GM19438 (cell line): ENCODE results near the gene SOX5.
"Not testable (repeated sequence)": the region's sequence is repeated elsewhere in the genome, so short reads cannot be mapped to it uniquely, and the experiment has no call there.

Source experiments
- ATAC-seq: cut with Tn5 transposase; IDR thresholded peaks from one replicate; pipeline ENCODE4 v1.9.1; 2021; ENCODE audit warnings: low read depth; ENCODE audit not compliant: unreplicated experiment

The SOX5 gene

DNA sequence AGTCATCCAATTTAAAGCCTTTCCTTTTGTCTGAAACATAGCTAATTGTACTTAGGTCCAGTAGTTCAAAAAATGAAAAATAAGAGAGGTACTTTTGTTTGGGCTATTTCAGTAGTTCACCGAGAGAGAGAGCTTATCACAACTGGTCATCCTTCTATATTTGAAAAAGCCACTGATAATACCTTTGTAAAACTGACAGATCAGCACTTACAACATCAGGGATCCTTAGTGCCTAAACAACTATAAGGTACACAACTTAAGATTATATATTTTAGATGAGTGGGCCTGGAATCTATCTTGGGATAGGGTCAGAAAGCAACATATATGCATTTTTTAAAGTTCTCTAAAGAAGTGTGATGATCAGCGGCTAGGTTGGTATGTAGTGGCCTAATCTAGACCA lies 97.9 kb downstream of the SOX5 start:
- ATAC-seq: no peak

DNA sequence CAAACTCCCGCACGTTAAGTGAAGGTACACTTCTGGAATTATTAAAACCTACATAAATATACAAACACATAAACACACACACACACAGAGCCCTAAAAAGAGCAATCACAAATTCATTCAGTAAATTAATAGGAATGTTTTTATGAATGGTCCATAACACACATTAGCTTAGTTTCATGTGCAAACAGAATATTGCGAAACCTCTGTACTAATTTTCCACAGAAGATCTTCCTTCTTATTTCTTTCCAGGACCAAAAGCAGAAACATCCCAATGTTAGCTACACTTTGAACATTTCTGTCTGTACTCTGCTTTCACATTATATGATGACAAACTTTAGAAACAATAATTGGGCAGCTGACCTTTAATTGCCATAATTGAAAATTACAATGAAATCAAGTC lies 101.6 kb downstream of the SOX5 start:
- no peak for ATAC-seq

DNA sequence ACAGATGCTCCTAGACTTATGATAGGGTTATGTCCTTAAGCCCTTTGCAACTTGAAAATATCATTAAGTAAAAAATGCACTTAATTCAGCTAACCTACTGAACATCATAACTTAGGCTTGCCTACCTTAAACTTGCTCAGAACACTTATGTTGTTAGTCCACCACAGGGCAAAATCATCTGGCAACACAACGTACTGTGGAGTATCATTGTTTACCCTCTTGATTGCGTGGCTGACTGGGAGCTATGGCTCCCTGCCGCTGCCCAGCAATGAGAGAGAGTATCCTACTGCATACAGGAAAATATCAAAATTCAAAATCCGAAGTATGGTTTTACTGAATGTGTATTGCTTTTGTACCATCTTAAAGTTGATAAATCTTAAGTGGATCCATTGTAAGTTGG lies 105.5 kb downstream of the SOX5 start:
- ATAC-seq: no peak

DNA sequence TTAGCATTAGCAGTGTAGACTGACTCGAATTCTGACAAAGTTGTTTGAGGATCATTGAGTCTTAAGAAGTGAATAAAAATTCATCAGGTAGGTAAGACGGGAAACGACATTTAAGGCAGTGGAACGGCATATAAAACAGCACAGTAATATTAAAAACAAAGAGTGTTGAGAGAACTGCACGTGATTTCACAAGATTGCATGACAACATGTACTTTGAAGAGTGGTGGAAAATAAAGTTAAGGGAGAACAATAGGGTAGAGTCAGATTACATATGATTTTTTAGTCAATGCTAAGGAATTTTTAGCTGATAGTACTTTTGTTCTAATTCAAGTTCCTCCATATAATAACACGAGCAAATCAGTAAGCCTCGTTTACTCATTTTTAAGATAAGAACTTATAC lies 115.4 kb downstream of the SOX5 start:
- no peak for ATAC-seq

DNA sequence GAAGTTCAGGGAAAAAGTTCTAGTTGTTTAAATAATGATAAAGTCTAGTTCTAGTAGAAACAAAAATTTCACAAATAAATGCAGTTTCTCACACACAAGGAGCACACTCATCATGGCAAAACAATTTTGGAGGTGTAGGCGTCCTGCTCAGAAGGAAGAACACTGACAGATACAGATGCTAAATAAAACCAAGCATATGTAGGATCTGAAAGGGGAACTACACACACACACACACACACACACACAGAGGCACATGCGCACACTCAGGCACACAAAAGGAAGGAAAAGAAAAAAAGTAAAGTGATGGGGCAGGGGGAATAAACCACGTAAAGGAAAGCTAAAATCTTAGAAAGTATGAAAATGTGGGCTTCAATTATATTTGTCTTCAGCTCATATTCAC lies 117.7 kb downstream of the SOX5 start:
- no peak for ATAC-seq

DNA sequence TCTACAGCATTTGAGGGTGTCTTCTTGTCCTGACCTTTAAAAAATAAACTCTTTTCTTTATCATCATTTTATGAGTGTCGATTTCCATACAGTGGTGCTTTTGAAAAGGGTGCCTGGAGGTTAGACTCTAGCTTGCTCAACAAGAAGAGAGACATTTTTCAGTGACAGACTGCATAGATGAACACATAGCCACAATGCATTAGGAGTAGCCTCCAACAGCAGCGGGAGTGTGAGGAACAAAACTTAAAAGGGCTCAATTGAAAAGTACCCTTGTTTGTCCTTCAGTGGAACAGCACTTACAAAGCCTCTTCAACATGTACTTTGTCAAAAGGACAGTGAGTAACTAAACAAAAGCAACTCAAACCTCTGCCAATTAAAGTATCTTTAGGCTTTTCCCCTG lies 119.3 kb downstream of the SOX5 start:
- ATAC-seq: no peak

DNA sequence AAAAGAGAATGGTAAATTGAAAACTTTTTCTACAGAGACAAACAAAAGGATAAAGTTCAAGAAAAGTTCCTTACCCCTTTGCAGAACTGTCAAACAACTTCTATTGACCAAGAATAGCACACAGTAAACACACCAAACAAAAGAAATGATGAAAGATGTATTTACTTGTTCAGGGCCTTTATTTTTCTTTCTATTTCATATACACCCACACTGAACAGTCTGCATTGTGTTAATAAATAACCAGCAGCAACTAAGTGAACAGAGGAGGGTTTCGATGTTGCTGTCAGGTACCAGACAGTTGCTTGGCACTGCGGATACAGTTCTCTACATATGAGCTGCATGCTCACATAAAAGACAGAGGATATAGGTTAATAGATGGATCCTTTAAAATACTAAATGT lies 122.1 kb downstream of the SOX5 start:
- ATAC-seq: no peak

DNA sequence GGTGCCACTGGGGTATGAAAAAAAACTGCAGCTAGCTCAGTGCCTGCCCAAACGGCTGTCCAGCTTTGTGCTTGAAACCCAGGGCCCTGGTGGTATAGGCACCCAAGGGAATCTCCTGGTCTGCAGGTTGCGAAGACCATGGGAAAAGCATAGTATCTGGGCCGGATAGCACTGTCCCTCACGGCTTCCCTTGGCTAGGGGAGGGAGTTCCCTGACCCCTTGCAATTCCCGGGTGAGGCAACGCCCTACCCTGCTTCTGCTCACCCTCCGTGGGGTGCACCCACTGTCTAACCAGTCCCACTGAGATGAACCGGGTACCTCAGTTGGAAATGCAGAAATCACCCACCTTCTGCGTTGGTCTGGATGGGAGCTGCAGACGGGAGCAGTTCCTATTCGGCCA lies 124.3 kb downstream of the SOX5 start:
- ATAC-seq: not testable (repeated sequence)

DNA sequence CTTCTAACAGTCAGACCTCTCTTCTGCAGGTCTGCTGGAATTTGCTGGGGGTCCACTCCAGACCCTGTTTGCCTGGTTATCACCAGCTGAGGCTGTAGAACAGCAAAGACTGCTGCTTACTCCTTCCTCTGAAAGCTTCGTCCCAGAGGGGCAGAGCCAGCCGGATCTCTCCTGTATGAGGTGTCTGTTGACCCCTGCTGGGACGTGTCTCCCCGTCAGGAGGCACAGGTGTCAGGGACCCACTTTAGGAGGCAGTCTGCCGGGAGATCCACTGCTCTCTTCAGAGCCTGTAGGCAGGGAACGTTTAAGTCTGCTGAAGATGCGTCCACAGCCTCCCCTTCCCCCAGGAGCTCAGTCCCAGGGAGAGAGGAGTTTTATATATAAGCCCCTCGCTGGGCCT lies 125.1 kb downstream of the SOX5 start:
- ATAC-seq: no peak

DNA sequence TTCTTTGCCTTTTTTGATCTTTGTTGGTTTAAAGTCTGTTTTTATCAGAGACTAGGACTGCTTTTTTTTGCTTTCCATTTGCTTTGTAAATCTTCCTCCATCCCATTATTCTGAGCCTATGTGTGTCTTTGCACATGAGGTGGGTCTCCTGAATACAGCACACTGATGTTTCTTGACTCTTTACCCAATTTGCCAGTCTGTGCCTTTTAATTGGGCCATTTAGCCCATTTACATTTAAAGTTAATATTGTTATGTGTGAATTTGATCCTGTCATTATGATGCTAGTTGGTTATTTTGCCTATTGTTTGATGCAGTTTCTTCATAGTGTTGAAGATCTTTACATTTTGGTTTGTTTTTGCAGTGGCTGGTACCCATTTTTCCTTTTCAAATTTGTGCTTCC lies 126.6 kb downstream of the SOX5 start:
- not testable (repeated sequence) for ATAC-seq

DNA sequence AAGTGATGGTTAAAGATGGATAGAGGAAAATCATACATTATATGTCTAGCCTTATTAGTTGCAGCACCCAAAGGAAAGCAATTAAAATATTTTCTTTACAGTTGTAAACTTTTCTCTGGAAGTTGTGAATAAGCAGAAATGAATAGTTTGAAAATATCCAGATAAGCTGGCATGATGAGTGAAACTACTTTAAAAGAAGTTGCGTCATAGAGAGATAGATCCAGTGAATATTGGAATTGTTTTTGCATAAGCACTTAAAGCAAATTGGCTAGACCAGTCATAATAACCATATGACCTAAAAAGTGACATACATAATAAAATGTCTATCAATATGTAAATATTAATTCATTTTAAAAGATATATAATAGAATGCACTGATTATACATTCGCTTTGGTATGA lies 132.1 kb downstream of the SOX5 start:
- no peak for ATAC-seq

DNA sequence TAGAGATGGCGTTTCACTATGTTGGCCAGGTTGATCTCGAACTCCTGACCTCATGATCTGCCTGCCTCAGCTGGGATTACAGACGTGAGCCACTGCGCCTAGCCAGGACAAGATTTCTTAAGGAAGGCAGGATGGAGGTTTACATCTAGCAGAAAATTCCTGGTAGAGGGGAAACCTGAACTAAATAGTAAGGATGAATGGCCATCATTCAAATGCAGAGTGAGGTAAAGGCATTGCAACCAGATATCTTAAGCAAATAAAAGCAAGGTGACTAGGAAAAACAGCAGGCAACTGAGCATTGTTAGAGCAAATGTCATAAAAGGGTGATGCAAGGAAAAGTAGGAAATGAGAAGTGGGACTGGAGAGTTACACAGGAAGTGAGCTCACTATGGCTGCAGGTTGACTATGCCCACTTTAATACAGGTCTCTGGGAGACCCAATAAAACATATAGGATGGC lies 133.0 kb downstream of the SOX5 start:
- no peak for ATAC-seq

DNA sequence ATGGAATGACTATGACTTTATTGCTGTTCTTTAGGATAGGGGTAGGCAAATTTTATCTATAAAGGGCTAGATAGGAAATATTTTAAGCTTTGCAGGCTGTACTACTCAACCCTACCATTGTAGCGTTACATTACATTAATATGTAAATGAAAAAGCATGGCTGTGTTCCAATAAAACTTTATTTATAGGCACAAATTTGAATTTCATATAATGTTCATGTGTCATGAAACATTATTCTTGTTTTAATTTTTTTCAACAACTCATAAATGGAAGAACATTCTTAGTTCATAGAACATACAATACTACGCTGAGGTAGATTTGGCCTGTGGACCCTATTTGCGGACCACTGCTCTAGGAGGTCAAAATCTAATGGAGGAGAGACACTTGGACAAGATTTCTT lies 133.7 kb downstream of the SOX5 start:
- no peak for ATAC-seq

DNA sequence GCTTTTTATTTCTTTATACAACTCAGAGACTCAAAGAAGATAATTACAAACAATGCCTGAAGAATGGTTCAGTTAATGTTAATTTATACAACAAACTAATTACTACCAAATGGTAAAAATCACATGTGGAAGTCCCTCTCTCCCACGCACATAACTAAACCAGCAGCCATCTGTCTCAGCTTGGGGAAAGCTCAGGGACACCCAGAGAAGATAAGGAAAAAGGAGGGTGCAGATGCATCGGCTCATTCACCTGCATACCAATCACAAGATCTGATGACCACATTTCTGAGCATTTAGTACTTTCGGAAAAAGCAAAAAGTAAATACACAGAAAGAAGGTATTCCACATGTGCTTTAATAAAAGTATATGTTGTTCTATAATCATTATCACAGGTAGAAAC lies 136.3 kb downstream of the SOX5 start:
- no peak for ATAC-seq

DNA sequence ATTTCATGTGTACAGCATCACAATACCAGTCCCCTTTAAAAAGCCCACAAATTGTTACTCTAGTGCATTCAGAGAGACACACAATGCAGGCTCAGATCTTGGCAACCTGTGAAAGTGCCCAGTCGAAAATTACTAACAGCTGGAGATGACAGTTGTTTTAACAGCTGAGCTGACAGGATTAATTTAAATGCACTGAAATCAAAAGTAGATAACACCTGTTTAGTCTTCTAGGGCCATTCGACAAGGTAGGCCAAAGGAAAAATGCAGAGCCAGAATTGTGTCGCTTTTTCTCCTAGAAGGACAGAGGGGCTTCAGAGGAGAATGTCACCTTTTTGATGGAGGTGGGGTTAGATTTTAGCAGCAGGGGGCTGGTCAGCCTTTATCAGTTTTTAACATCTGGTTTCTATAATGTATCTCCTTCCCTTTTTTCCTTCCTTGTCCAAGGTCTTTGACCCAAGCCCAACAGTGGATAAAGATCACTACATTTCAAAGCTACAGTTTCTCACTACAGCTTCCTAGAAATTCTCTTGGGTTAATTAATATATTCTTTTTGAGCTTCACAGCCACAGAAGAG lies 139.1 kb downstream of the SOX5 start:
- no peak for ATAC-seq

DNA sequence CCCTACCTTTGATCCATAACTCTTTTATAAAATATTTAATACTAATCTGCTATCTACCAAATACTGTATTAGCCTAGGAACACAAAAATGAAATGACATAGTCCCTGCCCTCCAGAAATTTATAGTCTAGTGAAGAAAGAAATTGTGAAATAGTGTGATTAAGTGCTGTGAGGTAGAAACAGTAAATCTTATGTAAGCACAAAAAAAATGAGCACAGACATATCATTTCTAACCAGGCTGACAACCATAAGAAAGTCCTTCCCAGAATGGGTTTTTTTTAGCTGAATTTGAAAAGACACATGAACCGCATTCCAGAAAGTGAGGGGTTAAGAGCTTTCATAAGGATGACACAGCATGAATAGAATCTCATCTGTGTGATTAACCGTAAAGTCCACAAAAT lies 145.9 kb downstream of the SOX5 start:
- no peak for ATAC-seq

DNA sequence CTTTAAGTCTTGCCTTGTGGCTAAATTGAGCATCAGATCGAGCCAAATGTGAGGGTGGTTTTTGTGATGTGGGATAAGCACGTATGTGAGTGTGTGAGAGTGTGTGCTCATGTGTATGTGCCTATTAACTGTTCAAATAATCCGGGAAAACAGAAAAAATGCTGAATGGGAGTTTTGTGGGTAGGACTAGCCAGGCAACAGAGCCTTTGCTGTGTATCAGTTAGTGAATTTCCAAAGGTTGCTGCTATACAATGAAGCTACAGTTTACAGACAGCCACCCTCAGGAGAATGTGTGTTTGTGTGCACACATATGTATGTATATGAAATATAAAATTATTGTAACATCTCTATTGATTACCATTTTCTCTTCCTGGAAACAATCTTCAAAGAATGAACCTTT lies 154.0 kb downstream of the SOX5 start:
- no peak for ATAC-seq

DNA sequence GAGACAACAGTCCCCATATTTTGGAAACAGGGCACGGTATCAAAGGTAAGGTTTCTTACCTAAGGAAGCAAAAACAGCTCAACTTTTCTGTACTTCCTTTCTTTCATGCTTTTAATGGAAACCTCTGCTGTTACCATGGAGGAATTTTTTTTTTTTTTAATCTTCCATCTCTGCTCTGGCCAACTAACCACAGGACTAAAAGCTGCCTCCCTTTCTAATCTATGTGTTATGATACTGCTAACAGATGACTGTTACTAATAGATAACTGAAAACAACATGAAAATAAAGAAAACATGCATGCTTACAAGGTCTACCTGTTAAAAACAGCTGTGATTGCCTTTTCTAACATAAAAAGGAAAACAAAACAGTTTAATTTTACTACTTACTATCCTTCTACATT lies 168.4 kb downstream of the SOX5 start:
- no peak for ATAC-seq

DNA sequence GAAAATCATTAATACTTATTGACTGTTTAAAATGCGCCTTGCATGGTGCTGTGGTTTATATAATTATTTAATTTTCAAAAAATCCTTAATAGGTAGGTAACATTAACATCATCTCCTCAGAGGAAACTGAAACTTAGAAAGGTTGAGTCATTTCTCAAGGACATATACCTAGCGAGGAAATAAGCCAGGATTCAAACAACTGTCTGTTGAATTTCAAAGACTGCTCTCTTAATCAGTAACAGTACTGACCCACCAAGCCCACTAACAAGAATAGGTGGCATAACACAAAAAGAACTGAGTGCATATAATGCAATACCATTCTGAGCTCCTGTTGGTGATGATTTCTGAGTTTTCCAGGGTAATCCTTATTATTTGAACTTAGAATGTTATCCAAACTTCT lies 174.3 kb downstream of the SOX5 start:
- ATAC-seq: no peak

DNA sequence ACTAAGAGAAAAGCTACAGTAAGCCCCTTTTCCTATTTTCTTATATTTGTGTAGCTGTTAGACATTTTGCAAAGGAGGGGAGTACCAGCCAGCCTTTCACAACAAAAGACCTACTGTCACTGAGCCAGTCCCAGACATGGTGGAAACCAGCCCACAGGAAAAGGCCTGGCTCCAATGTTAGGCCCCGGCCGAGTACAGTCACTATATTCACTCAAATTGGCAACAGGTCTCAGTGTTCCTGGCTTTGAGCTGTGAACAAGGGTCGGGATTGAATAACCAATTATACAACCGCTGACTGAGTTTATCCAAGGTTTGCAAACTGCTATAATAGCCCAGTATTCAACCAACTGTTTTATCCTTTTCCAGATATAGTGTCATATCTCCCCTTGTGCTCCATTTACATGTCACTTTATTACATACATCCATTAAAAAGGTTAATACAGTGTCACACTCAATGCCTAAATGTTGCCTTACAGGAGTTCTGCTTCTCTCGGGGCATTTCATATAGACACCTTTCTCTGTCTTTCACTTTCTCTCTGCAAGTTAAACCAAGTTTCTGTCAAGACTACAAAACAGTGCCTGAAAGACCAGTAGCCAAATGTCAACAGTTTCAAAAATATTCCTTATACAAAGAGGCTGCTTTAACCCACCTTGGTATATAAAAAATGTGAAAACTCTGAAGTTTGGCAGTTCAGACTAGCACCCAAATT lies 178.1 kb downstream of the SOX5 start:
- ATAC-seq: no peak

DNA sequence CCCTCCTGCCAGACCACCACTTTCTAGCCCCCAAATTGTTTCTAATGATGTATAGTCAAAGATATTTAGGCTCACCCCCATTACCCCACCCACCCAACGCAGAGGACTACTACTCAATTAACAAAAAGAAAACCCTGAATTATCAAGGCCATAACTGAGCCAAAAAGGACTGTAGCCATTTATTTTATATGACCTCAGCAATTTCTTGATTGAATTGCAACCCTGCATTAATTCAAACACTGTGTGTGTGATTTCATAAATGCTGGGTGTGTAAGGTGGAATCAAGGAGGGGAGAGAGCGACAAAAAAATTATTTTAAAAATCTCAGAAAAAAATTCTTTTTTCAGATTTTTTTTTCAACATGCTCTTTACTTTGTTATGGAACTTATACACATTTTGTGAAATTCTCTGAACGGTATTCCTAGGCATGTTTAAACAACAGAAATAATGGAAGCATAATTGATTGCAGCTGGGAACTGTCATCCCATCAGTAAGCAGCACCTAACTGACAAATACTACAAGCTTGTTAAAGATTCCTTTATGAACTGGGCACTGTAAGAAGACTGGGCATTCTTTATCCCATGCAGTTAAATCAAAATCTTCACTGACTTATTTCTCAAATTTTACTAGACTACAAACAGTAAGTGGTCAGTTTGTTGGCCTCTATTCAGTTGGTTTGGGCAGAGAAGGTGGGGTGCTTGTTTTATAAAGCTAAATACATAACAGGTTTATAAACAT lies 179.1 kb downstream of the SOX5 start:
- no peak for ATAC-seq

DNA sequence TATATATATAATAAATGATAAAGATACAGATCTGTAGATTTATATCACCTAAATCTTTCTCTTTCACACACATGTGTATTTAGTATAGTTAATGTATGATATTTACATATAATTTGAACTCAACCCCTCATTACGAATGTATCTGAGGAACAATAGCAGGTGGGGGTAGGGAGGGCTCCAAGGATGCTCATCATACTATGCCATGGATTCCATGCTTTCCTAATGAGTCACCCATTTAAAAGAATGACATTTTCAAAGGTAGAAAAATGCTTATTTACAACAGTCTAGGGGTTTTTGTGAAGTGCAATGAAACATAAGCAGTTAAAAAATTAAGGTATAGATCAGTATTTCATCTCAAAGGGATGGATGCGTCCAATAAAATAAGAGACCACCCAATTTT lies 181.6 kb downstream of the SOX5 start:
- no peak for ATAC-seq
